Stimulated activated CD8-positive, alpha-beta memory T cell treated with anti-CD3 and anti-CD28 coated beads, Interleukin-7, amount 100 ng/mL, for 24 hours (primary cell): ENCODE measurements around the gene SEC61A1.

Experiments used
- DNase-seq: peaks from one replicate; pipeline ENCODE4 v3.0.0-alpha.2; 2020; ENCODE audit warnings: low read depth

Gene SEC61A1

GRCh38 chr3:128113817-128114794 is 61.9 kb downstream of the SEC61A1 start:
- DNase-seq: no peak
